ENCODE data around the gene RAPGEF5. TPM values are rescaled to one million over a fixed set of nuclear protein-coding genes. Genes with fewer than 3 reads are reported as not detected.

RAPGEF5 gene
- total RNA-seq, 1 experiment from 2014 or later, result 15.6 TPM

GRCh38 chr7:22355620-22356009 lies 1.3 kb downstream of the RAPGEF5 start (continued):
- TF ChIP-seq CBX3 (IDR thresholded peaks at IDR 0.05; ENCODE audit: low read depth), result no peak
- no peak for TF ChIP-seq EZH2 (IDR thresholded peaks at IDR 0.05)
- no peak for TF ChIP-seq YY1 (IDR thresholded peaks at IDR 0.05; ENCODE audit: extremely low read depth, insufficient replicate concordance, low read depth, low read length)
- no peak for TF ChIP-seq CTCF (IDR thresholded peaks at IDR 0.05 in 2 of 3, conservative IDR thresholded peaks at IDR 0.05 in 1 of 3; ENCODE audit: borderline replicate concordance in 1 of 3, insufficient read depth in 1 of 3, low read depth in 2 of 3, low read length in 2 of 3)
- TF ChIP-seq ZFX (IDR thresholded peaks at IDR 0.05), result no peak
- no peak for TF ChIP-seq TCF7L2 (IDR thresholded peaks at IDR 0.05; ENCODE audit: borderline replicate concordance, extremely low read depth, insufficient read depth, insufficient read length)
- TF ChIP-seq SIN3A (IDR thresholded peaks at IDR 0.05; ENCODE audit: low read depth), result no peak

- no peaks in the 10 kb centered on the region for H3K9me2 ChIP-seq (ENCODE audit: insufficient read depth)
- H3K79me2 ChIP-seq (ENCODE audit: insufficient read depth, low read length), result peaks cover 64% of the 10 kb centered on the region
- H2AFZ ChIP-seq (ENCODE audit: low read depth, low read length, poor library complexity, severe bottlenecking), result no peak overlapping the region
- peaks cover 32 to 52% of the 10 kb centered on the region in 2 experiments for H3K4me1 ChIP-seq (ENCODE audit: control insufficient read depth in 1 of 2, insufficient read depth in 2 of 2, low read length in 2 of 2)
- POLR2A ChIA-PET, result no interaction called here
- H3K4me3 ChIP-seq (replicated peaks in 1 of 2; ENCODE audit: low read depth in 1 of 2, low read length in 2 of 2), result no peak overlapping the region
- no TSS peak for BruUV-seq (replicated peaks)
- no peak for DNase-seq (ENCODE audit: low read depth, low spot score)
- RAD21 ChIA-PET (ENCODE audit: low non-redundant PET in 1 of 2, low total read pairs in 2 of 2, uncharacterized antibody in 2 of 2, unreplicated experiment in 2 of 2), result no interaction called here
- H3K4me2 ChIP-seq (ENCODE audit: low read length), result no peak overlapping the region
- peaks cover 5% of the 10 kb centered on the region in 2 experiments; a peak in 2 of 4 replicates for H3K9me3 ChIP-seq (ENCODE audit: control insufficient read depth in 1 of 2, insufficient read depth in 1 of 2, low read depth in 1 of 2, low read length in 2 of 2)
- no peaks in the 10 kb centered on the region for H4K20me1 ChIP-seq (ENCODE audit: insufficient read depth)
- no peak overlapping the region for H3K9ac ChIP-seq (ENCODE audit: low read length)
- H3K36me3 ChIP-seq (ENCODE audit: control insufficient read depth in 1 of 2, insufficient read depth in 2 of 2, low read length in 2 of 2), result no peaks in the 10 kb centered on the region
- H3K27ac ChIP-seq (ENCODE audit: low read depth, low read length), result no peak overlapping the region
- H3K27me3 ChIP-seq (ENCODE audit: insufficient read depth, low read length), result no peaks in the 10 kb centered on the region
- ATAC-seq, result no peak
- intact Hi-C loops (cut with micrococcal nuclease), result no loop called here
- CTCF ChIA-PET, result no interaction called here
- TF ChIP-seq EZH2phosphoT487 (IDR thresholded peaks at IDR 0.05; ENCODE audit: borderline replicate concordance) (no peak), CBX3 (IDR thresholded peaks at IDR 0.05; ENCODE audit: low read depth) (no peak), YY1 (IDR thresholded peaks at IDR 0.05; ENCODE audit: extremely low read depth, insufficient replicate concordance, low read depth, low read length) (no peak), SP1 (IDR thresholded peaks at IDR 0.05; ENCODE audit: low read depth) (no peak), ZFX (IDR thresholded peaks at IDR 0.05) (no peak), TCF7L2 (IDR thresholded peaks at IDR 0.05; ENCODE audit: borderline replicate concordance, extremely low read depth, insufficient read depth, insufficient read length) (no peak), SRF (IDR thresholded peaks at IDR 0.05; ENCODE audit: low read depth) (no peak), SIN3A (IDR thresholded peaks at IDR 0.05; ENCODE audit: low read depth) (no peak), ELF1 (IDR thresholded peaks at IDR 0.05; ENCODE audit: borderline replicate concordance, low read depth) (no peak), RAD21 (IDR thresholded peaks at IDR 0.05; ENCODE audit: low read depth) (no peak), POLR2AphosphoS5 (IDR thresholded peaks at IDR 0.05; ENCODE audit: low read depth, low read length) (no peak), JUND (IDR thresholded peaks at IDR 0.05) (no peak), ZNF274 (IDR thresholded peaks at IDR 0.05; ENCODE audit: low read depth, low read length) (no peak), FOSL1 (IDR thresholded peaks at IDR 0.05; ENCODE audit: low read depth) (no peak), REST (IDR thresholded peaks at IDR 0.05; ENCODE audit: low read depth) (no peak), ATF3 (IDR thresholded peaks at IDR 0.05) (no peak), CEBPB (IDR thresholded peaks at IDR 0.05; ENCODE audit: low read depth) (no peak), EGR1 (IDR thresholded peaks at IDR 0.05; ENCODE audit: low read depth) (no peak), EZH2 (IDR thresholded peaks at IDR 0.05) (no peak), POLR2A (IDR thresholded peaks at IDR 0.05; ENCODE audit: borderline replicate concordance, extremely low read depth, insufficient read depth, insufficient read length) (no peak)
These were observed 2.5 kb downstream of the RAPGEF5 start for GRCh38 chr7:22354462-22354861.
